Measurements from ENCODE around the gene VEGFB. TPM values are rescaled to one million over a fixed set of nuclear protein-coding genes. Genes with fewer than 3 reads are reported as not detected.

VEGFB gene
- total RNA-seq, 4 donors from 2014 or later: 56.1 to 75.0 (median 65.5) TPM

GRCh38 chr11:64224891-64225607 is 9.3 kb upstream of the VEGFB start:
- H3K27me3 ChIP-seq: no peaks in the 10 kb centered on the region
- no peaks in the 10 kb centered on the region for H3K9me3 ChIP-seq
- peaks cover 3% of the 10 kb centered on the region for H3K36me3 ChIP-seq
- H3K4me1 ChIP-seq: peaks cover 56% of the 10 kb centered on the region
- 61% methylated on average over 18 of the region's 22 CpGs for WGBS
- no peak for DNase-seq (ENCODE audit: low spot score in 2 of 2)
- peak overlapping the region; percentile 88 for H3K4me3 ChIP-seq
- H3K27ac ChIP-seq: peak overlapping the region; percentile 89
- no peak for TF ChIP-seq EP300 (IDR thresholded peaks at IDR 0.05)
- no peak for TF ChIP-seq POLR2AphosphoS5 (IDR thresholded peaks at IDR 0.05)
- peak in 1 of 2 donors; percentile 0 for TF ChIP-seq POLR2A (IDR thresholded peaks at IDR 0.05)

DNA sequence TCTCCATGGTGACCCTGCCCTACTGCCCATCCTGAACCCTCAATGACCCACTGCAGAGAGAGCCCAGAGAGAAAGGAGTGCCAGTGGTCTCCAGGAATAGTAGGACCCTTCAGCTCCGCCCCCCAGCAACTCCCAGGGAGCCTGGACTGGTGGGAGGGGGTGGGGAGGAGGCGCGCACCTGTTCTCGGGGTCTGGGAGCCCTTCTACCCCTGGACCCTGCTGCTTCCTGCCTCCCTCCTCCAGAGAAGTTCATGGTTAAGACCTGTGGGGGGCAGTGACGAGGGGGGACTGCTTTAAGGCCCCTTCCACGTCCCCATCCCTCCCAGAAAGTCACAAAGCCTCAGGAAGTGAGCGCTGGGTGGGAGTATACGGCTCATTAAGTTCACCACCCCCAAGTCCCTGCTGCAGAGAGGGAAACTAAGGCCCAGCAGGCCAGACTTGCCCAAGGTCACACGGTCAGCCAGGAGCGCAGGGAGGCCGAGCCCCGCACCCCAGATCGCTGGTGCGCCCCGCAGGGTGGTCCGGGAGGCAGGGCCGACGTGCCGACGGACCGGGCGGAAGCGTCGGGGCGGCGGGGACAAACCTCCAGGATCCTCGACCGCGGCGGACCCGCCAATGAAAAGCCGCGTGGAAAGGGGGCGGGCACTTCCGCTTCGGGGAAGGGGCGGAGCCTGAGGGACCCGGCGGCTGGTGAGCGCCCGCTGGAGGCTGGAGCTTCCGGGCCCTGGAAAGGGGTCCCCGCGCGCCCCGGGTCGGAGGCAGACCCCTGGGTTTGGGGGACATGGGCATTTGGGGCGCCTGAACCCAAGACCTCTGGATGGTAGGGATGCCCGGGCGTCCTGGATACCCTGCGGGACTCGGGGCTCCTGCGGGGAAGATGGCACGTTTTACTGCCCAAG is 8.5 kb upstream of the VEGFB start, which contains the start of the genes NUDT22 and TRPT1:
TSS of gene NUDT22 (plus strand) at position 667 of the 899 bp plus-strand sequence. CDS start 379 bp downstream, outside the sequence.
TSS of gene TRPT1 (minus strand) at position 579 of the 899 bp plus-strand sequence. CDS start at position 253, 326 bp downstream.
- H3K27ac ChIP-seq: peak within 1 kb of the TSS; percentile 89
- H3K27me3 ChIP-seq: no peaks in the 10 kb centered on the region
- H3K36me3 ChIP-seq: no peaks in the 10 kb centered on the region
- H3K9me3 ChIP-seq: no peaks in the 10 kb centered on the region
- no peak for TF ChIP-seq EP300 (IDR thresholded peaks at IDR 0.05)
- peak; percentile 50 to 79 for TF ChIP-seq POLR2A (IDR thresholded peaks at IDR 0.05)
- TF ChIP-seq POLR2AphosphoS5 (IDR thresholded peaks at IDR 0.05): peak; percentile 27 to 45 (median 42)
- TF ChIP-seq, protein P1, sequence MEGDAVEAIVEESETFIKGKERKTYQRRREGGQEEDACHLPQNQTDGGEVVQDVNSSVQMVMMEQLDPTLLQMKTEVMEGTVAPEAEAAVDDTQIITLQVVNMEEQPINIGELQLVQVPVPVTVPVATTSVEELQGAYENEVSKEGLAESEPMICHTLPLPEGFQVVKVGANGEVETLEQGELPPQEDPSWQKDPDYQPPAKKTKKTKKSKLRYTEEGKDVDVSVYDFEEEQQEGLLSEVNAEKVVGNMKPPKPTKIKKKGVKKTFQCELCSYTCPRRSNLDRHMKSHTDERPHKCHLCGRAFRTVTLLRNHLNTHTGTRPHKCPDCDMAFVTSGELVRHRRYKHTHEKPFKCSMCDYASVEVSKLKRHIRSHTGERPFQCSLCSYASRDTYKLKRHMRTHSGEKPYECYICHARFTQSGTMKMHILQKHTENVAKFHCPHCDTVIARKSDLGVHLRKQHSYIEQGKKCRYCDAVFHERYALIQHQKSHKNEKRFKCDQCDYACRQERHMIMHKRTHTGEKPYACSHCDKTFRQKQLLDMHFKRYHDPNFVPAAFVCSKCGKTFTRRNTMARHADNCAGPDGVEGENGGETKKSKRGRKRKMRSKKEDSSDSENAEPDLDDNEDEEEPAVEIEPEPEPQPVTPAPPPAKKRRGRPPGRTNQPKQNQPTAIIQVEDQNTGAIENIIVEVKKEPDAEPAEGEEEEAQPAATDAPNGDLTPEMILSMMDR (IDR thresholded peaks at IDR 0.05): no peak
- DNase-seq (ENCODE audit: low spot score in 2 of 2): peak; percentile 96 to 97
- WGBS: no CpG with 5 or more reads among the region's 54 CpGs
- H3K4me1 ChIP-seq: peaks cover 64% of the 10 kb centered on the region
- peak within 1 kb of the TSS; percentile 88 for H3K4me3 ChIP-seq

- H3K4me3 ChIP-seq: peak overlapping the region; percentile 88
- WGBS: 0% methylated on average over 6 of the region's 26 CpGs
- no peaks in the 10 kb centered on the region for H3K27me3 ChIP-seq
- TF ChIP-seq, protein P1 (IDR thresholded peaks at IDR 0.05): no peak
- TF ChIP-seq POLR2A (IDR thresholded peaks at IDR 0.05): no peak
- no peak for TF ChIP-seq EP300 (IDR thresholded peaks at IDR 0.05)
- TF ChIP-seq POLR2AphosphoS5 (IDR thresholded peaks at IDR 0.05): no peak
- no peaks in the 10 kb centered on the region for H3K36me3 ChIP-seq
- peak in 1 of 2 donors; percentile 77 for DNase-seq (ENCODE audit: low spot score in 2 of 2)
- peaks cover 71% of the 10 kb centered on the region for H3K4me1 ChIP-seq
- peak overlapping the region; percentile 89 for H3K27ac ChIP-seq
- no peaks in the 10 kb centered on the region for H3K9me3 ChIP-seq
These were observed 7.8 kb upstream of the VEGFB start for GRCh38 chr11:64226507-64227051.

GRCh38 chr11:64227405-64227956 is 6.9 kb upstream of the VEGFB start:
- no peaks in the 10 kb centered on the region for H3K9me3 ChIP-seq
- WGBS: 66% methylated on average over 2 of the region's 3 CpGs
- no peaks in the 10 kb centered on the region for H3K27me3 ChIP-seq
- peaks cover 79% of the 10 kb centered on the region for H3K4me1 ChIP-seq
- TF ChIP-seq POLR2AphosphoS5 (IDR thresholded peaks at IDR 0.05) (no peak), POLR2A (IDR thresholded peaks at IDR 0.05) (no peak), EP300 (IDR thresholded peaks at IDR 0.05) (no peak)
- TF ChIP-seq, protein P1 (IDR thresholded peaks at IDR 0.05): no peak
- H3K36me3 ChIP-seq: no peaks in the 10 kb centered on the region
- no peak overlapping the region for H3K27ac ChIP-seq
- DNase-seq (ENCODE audit: low spot score in 2 of 2): no peak
- H3K4me3 ChIP-seq: peak overlapping the region; percentile 88

DNA sequence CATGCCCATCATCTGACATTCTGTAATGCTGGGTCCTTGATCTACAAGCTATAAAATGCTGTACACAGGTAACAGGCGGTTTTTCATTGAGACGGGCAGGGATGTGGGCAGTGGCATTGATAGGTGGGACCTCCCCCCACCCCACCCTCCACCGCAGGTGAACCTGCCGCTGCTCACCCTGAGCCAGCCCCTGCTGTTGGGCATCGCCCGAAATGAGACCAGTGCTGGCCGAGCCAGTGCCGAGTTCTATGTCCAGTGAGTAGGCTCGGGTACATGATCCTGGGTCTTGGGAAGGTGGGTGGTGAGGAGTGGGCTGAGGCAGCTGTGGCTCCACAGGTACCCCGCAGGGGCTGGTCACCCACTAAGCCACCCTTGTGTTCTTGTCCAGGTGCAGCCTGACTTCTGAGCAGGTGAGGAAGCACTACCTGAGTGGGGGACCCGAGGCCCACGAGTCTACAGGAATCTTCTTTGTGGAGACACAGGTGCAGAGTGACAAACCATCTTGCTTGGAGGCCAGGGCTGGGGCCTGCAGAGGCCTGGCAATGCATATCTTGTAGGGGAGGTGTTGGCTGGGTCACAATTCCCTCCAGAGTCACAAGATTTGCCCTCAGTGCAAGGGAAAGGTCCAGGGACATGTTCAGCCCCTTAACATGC is 5.2 kb upstream of the VEGFB start:
- WGBS: 93% methylated on average over 3 of the region's 12 CpGs
- H3K36me3 ChIP-seq: no peaks in the 10 kb centered on the region
- TF ChIP-seq POLR2AphosphoS5 (IDR thresholded peaks at IDR 0.05) (no peak), POLR2A (IDR thresholded peaks at IDR 0.05) (no peak), EP300 (IDR thresholded peaks at IDR 0.05) (no peak)
- TF ChIP-seq, protein P1 (IDR thresholded peaks at IDR 0.05): no peak
- H3K27ac ChIP-seq: peak overlapping the region; percentile 90
- H3K27me3 ChIP-seq: no peaks in the 10 kb centered on the region
- peak overlapping the region; percentile 86 for H3K4me3 ChIP-seq
- no peak for DNase-seq (ENCODE audit: low spot score in 2 of 2)
- H3K4me1 ChIP-seq: peaks cover 86% of the 10 kb centered on the region
- H3K9me3 ChIP-seq: no peaks in the 10 kb centered on the region
